ENCODE measurements around the gene DARS1.

DARS1 gene

GRCh38 chr2:136015699-136016098, 30.3 kb upstream of the DARS1 start:
- no peak for DNase-seq (ENCODE audit: low read depth in 2 of 2)

GRCh38 chr2:136014411-136014810, 29.0 kb upstream of the DARS1 start:
- no peak for DNase-seq (ENCODE audit: low read depth in 2 of 2)

- DNase-seq (ENCODE audit: low read depth in 2 of 2), result no peak
Measured at GRCh38 chr2:136013955-136014354, 28.5 kb upstream of the DARS1 start.

GRCh38 chr2:136013136-136013685, 27.8 kb upstream of the DARS1 start:
- no peak for DNase-seq (ENCODE audit: low read depth in 2 of 2)

- DNase-seq (ENCODE audit: low read depth in 2 of 2), result no peak
Measured at GRCh38 chr2:136012315-136012714, 26.9 kb upstream of the DARS1 start.

- DNase-seq (ENCODE audit: low read depth in 2 of 2), result no peak
Measured at GRCh38 chr2:136010126-136010525, 24.7 kb upstream of the DARS1 start.

- DNase-seq (ENCODE audit: low read depth in 2 of 2), result peak; percentile 49 to 55
Measured at GRCh38 chr2:136008205-136008865, 22.9 kb upstream of the DARS1 start.

- DNase-seq (ENCODE audit: low read depth in 2 of 2), result no peak
Measured at GRCh38 chr2:136006658-136007057, 21.2 kb upstream of the DARS1 start.

GRCh38 chr2:136005462-136006196, 20.2 kb upstream of the DARS1 start:
- DNase-seq (ENCODE audit: low read depth in 2 of 2), result no peak

- DNase-seq (ENCODE audit: low read depth in 2 of 2), result no peak
Measured at GRCh38 chr2:136004965-136005364, 19.5 kb upstream of the DARS1 start.

GRCh38 chr2:136001131-136001530, 15.7 kb upstream of the DARS1 start:
- no peak for DNase-seq (ENCODE audit: low read depth in 2 of 2)

- no peak for DNase-seq (ENCODE audit: low read depth in 2 of 2)
Measured at GRCh38 chr2:136000502-136000901, 15.1 kb upstream of the DARS1 start.

- DNase-seq (ENCODE audit: low read depth in 2 of 2), result no peak
Measured at GRCh38 chr2:135999899-136000298, 14.5 kb upstream of the DARS1 start.

GRCh38 chr2:135998879-135999278, 13.5 kb upstream of the DARS1 start:
- DNase-seq (ENCODE audit: low read depth in 2 of 2), result no peak

- peak; percentile 11 to 13 for DNase-seq (ENCODE audit: low read depth in 2 of 2)
Measured at GRCh38 chr2:135997380-135997779, 12.0 kb upstream of the DARS1 start.

GRCh38 chr2:135996304-135996703, 10.9 kb upstream of the DARS1 start:
- no peak for DNase-seq (ENCODE audit: low read depth in 2 of 2)

- DNase-seq (ENCODE audit: low read depth in 2 of 2), result no peak
Measured at GRCh38 chr2:135994281-135994680, 8.9 kb upstream of the DARS1 start.

- no peak for DNase-seq (ENCODE audit: low read depth in 2 of 2)
Measured at GRCh38 chr2:135993421-135993820, 8.0 kb upstream of the DARS1 start.

GRCh38 chr2:135991861-135992260, 6.4 kb upstream of the DARS1 start:
- DNase-seq (ENCODE audit: low read depth in 2 of 2), result no peak

- no peak for DNase-seq (ENCODE audit: low read depth in 2 of 2)
Measured at GRCh38 chr2:135987441-135987840, 2.0 kb upstream of the DARS1 start.

- DNase-seq (ENCODE audit: low read depth in 2 of 2), result no peak
Measured at GRCh38 chr2:135986507-135986906, 1.1 kb upstream of the DARS1 start.

GRCh38 chr2:135985826-135986393, 484 bp upstream of the DARS1 start:
- peak; percentile 75 to 76 for DNase-seq (ENCODE audit: low read depth in 2 of 2)
